GM19324 (cell line): ENCODE measurements around the gene PEX11A.
A peak's percentile ranks its signal among the peaks of the same experiment; 100 is the strongest.
"Not testable (repeated sequence)": the region's sequence is repeated elsewhere in the genome, so short reads cannot be mapped to it uniquely, and the experiment has no call there.

Experiments used
- ATAC-seq: cut with Tn5 transposase; IDR thresholded peaks from one replicate; pipeline ENCODE4 v1.9.1; 2021; ENCODE audit warnings: mild to moderate bottlenecking, moderate library complexity; ENCODE audit not compliant: unreplicated experiment, low FRiP score

The PEX11A gene, protein sequence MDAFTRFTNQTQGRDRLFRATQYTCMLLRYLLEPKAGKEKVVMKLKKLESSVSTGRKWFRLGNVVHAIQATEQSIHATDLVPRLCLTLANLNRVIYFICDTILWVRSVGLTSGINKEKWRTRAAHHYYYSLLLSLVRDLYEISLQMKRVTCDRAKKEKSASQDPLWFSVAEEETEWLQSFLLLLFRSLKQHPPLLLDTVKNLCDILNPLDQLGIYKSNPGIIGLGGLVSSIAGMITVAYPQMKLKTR

DNA sequence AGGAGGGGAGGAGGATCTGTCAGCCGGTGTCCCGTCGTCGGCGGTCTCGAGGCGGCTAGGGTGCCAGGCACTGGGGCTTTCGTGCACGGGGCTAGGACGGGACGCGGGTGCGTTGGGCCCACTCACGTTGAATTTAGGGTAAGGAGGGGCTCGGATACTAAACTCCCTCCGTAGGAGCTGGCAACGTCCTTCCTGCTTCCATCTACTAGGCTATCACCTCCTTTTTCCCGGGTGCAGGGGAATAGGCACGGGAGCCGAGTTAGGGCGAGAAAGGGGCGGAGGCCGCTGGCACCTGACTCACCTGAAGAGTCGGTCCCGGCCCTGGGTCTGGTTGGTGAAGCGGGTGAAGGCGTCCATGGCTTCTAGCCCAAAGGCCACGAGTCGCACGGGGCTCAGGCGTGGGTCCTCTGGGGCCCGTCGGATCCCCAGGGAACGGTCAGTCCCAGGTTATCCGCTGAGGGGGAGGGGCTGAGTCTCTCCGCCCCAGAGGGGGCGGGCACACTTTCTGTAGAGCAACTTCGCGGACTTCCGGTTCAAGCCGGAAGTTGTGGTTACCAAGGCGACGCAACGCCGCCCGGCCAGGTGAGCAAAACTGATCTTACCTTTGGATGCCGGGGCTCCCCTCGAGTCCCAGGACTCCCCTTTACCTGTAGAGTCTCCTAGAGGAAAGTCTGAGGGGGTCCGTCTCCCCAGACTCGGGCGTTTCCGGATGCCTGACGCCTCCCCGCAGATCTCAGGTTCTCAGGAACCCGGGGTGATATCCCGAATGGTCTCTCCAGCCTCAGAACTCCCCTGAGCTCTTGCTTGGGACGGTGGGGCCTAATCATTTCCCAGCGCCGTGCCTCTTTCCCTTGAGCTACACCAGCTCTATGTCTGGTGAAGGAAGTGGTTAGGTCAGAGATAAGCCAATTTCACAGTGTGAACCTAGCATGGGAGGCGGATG lies at the start of gene PEX11A, which contains the start of gene WDR93:
Gene PEX11A (minus strand): TSS at position 479 of the 943 bp plus-strand sequence. CDS start 122 bp downstream, at position 357.
Gene WDR93 (plus strand): TSS at position 536 of the 943 bp plus-strand sequence. CDS start 10,936 bp downstream, outside the sequence.
- peak; percentile 93 for ATAC-seq

DNA sequence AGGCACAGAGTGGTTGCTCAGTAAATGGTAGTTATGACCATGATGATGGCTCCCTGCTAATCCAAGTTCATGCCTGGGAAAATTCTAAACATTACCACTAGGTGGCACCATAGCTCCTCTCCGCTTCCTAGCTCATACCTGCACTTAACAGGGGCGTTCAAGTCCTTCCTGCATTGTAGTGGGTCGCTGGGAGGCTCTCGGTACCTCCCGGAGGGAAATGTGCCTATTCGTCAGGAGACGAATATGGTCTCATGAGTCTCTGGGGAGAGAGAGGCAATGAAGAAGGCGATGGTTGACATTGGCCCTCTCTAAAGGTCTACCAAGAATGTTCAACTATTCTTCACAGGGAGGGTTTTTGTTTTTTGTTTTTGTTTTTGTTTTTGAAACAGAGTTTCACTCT lies 49.6 kb upstream of the PEX11A start:
- no peak for ATAC-seq

DNA sequence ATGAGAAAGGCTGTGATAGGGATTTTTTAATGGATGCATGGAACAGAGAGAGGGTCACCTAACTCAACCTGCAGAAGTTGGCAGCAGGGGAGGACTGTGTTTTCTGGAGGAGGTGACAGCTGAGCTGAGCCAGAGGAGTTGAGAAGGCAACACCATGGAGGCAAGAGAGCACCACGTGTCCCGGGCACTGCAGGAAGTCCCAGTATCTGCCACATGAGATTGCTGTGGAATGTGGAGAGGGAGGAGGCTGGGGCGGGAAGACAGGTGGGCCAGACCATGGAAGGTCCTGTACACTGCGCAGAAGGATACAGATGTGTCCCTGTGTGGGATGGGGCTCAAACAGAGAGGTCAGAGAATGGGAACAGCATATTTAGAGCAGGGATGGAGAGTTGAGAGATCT lies 45.2 kb upstream of the PEX11A start:
- ATAC-seq, result no peak

DNA sequence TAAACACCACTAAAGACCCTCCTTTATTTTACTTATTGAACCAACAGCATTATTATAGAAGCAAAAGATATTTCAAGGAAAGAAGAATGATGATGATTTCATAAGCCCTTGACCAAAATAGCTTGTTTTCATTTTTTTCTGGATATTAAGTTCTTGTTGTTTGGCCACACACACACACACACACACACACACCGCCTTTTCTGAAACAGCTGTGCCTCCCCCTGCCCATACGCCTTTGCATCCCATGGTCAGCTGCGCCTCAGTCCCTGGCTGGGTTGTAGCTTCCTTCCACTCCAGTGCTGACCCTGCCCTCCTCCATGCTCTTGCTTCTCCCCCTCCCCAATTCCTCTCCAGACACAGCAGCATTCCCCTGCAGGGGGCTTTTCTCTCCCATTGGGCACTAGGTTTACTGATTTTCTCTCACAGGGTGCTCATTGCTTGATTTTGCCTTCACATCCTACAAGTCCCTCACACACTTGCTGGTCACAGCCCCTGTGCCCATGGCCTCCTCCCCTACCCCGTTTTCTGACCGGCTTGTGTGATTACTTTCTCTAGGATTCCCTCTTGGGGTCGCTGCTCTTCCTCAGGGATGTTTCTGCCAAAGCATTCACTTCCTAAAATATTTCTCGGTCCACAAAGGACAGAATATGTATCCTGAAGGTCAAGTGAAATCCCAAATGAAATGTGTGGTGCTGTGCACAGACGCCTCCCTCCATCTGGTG lies 42.1 kb upstream of the PEX11A start:
- no peak for ATAC-seq

DNA sequence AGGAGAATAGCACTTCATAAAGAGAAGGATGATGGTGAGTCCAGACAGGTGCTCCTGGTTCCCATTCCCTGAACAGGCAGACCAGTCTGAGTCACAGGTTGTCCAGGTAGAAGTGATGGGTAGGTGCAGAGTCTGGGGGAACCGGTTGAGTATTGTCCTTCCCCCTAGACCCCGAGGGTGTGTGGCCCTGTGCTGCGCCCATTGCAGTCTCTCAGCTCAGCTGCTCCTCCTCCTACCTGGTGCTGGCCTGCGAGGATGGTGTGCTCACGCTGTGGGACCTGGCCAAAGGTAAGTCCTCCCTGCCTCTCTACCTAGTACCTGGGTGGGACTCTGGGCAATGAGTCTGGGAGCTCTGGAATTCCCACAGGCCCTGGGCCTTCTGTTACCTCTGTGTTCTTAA lies 40.7 kb upstream of the PEX11A start:
- ATAC-seq, result no peak

DNA sequence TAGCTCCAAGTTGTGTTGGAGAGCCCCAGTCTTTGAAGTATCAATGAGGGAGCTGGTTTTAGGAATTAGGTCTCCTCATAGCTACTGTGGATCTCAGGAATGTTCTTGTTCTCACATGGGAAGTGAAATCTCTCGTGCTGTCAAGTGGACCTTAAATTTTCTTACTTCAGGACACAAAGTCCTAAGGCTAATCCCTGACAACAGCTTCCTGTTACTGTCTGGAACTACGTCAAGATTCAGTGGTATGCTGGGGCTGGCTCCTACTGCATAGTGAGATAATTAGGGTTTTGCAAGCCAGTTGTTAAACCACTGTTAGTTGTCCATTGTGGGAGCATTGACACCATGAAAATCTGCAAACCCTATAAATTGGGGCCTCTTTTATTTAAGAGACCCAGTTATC lies 37.7 kb upstream of the PEX11A start:
- ATAC-seq, result no peak

DNA sequence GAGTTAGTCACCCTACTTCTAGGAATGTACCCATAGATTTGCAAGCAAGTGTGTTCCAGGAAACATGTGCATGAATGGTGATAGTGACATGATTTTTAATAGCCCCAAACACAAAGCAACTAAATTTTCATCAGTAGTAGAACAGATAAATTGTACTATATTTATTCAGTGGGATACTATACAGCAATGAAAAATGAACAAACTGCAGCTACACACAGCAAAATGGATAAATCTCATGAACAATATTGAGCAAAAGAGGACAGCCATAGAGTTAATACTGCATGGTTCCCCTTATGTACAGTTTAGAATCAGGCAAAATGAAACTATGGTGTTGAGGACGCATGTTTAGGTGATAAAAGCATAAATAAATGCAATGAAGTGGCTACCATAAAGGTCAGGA lies 34.5 kb upstream of the PEX11A start:
- no peak for ATAC-seq

DNA sequence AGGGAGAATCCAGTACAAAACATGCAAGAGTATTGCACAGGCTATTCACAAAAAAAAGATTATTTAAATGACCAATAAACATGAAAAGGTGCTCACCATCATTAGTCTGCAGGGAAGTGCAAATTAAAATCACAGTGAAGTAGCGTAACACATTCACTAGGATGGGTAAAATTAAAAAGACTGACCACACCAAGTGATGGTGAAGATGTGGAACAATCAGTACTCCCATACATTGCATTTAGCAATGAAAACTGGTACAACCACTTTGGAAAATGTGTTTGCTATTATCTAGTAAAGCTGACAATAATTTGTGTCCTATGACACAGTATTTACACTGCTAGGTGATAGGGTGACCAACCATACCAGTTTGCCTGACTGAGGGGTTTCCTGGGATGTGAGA lies 34.1 kb upstream of the PEX11A start:
- no peak for ATAC-seq

DNA sequence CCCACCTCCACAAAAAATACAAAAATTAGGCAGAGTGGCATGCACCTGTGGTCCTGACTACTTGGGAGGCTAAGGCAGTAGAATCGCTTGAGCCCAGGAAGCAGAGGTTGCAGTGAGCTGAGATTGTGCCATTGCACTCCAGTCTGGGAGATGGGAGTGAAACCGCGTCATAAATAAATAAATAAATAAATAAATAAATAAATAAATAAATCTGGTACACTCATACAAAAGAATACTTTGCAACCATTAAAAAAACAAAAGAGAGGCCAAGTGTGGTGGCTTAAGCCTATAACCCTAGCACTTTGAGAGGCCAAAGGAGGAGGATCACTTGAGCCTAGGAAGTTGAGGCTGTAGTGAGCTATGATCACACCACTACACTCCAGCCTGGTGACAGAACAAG lies 32.5 kb upstream of the PEX11A start:
- ATAC-seq, result no peak

DNA sequence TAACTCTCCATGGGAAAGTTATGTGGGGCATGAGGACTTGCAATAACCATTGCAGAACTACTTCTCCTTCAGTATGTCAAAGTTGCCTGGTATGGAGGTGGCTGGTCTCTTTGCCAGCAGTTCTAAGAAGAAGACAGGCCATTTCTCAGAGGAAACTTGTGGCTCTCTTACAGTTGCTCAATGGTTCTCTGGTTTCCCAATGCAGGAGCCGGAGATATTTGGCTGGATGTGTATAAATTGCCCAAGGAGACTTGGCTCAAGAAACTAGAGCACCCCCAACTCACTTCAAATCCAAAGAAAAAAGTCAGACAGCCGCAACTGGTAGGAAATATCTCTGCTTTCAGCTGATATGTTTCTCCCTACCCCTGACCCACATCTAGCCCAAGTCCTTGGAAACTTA lies 24.2 kb upstream of the PEX11A start:
- no peak for ATAC-seq

DNA sequence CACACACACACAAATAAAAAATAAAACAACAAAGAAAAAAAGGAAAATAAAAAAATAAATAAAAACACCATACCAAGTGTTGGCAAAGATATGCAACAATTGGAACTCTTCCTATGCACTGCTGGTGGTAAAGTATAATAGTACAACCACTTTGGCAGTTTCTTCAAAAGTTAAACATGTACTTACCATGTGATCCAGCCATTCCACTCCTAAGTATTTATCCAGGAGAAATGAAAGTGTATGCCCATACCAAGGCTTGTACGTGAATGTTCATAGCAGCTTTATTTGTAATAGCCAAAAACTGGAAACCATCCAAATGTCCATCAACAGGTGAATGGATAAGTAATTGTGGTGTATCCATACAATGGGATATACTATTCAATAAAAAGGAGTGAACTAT lies 17.0 kb upstream of the PEX11A start:
- no peak for ATAC-seq

DNA sequence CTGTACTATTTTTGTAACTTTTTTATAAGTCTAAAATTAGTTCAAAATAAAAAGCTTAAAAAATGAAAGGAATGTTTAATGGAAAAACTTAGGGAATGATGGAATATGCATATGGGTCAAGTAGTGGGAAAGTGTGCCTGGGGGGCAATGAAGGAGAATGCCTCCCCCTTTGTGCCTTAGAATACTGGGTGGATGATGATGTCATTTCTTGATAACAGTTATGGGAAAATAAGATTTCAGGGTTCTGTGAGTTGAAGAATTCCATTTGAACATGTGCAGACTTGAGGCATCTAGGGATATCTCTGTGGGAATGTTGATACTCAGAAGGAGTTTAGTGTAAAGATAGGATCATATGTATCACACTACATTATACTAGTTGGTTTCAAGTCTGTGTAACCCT lies 13.9 kb upstream of the PEX11A start:
- no peak for ATAC-seq

DNA sequence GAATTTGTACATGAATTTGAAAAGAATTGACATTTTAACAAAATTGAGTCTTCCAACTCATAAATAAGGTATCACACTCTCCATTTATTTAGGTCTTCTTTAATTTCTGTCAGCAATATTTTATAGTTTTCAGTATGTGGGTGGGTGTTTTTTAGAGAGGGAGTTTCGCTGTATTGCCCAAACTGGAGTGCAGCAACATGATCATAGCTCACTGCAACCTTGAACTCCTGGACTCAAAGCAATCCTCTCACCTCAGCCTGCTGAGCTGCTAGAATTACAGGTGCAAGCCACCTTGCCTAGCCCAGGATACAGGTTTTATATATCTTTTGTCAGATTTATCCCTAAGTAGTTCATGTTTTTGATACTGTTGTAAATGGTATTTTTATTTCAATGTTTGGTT lies 4.6 kb upstream of the PEX11A start:
- ATAC-seq, result no peak

DNA sequence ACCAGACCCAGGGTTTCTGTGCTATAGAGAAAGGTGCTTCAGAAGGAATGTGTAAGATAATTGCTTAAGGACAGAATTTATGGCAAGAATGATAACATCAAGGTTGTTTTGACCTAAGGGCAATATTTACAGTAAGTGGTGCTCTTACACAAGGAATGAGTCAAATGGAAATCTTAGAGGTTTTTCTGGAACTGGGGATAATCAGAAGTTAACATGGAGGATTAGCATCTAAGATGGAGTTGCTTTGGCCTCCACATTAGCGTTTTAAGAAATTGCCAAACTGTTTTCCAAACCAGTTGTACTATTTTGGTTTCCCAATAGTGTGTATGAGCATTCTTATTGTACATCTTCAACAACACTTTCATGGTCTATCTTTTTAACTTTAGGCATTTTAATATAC lies 3.1 kb upstream of the PEX11A start:
- no peak for ATAC-seq

DNA sequence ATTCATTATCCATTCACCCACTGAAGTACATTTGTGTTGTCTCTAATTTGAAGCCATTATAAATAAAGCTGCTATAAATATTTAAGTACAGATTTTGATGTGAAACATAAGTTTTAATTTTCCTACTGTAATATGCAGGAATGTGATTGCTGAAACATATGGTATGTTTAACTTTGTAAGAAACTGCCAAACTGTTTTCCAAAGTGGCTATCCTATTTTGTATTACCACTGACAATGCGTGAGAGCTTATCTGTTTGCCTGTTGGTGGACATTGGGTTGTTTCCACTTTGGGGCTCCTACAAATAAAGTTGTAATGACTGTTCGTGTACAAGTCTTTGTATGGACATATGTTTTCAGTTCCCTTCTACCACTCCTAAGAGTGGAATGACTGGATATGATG lies 2.5 kb upstream of the PEX11A start:
- ATAC-seq, result no peak

DNA sequence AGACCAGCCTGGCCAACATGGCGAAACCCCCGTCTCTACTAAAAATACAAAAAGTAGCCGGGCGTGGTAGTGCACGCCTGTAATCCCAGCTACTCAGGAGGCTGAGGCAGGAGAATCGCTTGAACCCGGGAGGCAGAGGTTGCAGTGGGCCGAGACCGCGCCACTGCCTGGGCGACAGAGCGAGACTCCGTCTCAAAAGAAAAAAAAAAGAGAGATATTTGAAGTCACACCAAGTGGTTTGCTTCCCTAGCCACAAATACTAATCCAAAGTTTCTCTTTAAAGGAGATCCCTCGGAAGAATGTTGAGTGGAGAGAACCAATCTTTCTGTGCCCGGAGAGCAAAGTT lies 651 bp downstream of the PEX11A start:
- ATAC-seq, result not testable (repeated sequence)

DNA sequence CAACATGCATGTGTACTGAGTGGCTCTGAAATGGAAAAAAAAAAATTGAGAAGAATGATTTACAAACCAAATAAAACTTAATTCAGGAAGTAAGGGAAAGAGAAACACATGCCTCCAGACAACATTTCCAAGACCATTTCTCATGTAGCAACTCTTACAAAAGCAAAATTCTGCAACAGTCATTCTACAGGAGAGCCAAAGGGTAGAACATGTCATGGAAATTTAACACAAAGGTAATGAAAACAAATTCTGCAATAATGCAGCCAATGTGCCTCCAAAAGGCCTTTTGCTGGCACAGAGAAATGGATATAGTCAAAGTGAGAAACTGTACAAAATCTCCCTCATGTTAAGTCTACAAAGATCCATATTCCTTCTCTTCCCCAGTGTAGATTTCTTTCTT lies 4.0 kb downstream of the PEX11A start:
- ATAC-seq, result no peak

DNA sequence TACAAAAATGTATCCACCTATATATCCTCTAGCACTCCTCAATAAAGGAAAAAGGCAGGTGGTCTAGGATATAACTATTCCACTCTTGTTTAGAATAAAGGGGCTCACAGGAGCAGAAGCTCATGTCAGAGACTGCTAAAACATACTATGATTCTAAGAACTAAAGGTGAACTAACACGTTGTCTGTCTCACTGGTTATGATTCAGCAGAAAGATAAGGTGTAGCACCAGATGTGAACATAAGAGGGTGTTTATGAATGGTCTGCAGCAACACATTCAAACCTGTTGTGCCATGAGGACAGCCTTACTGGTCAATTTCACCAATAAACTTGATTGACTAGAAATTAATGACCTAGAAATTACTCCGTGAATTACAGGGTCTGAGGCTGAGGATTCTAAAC lies 4.6 kb downstream of the PEX11A start:
- ATAC-seq, result no peak

DNA sequence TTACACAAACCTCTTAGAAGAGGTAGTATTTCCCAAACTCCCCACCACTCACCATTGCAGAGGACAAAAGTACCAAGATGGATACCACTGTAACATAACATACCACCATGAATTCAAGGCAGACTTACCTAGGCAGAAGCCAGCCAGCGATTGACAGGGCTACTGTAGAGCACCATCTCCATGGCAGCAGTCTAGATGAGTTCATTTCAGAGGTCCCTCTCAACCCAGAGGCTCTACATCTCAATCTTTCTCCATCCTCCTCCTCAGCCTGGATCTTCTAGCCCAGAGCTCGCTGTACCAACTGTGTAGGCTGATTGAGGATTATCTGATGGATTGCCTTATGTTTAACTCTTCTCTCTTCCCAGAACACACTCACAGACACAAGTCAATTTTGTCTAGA lies 9.4 kb downstream of the PEX11A start:
- ATAC-seq, result no peak

DNA sequence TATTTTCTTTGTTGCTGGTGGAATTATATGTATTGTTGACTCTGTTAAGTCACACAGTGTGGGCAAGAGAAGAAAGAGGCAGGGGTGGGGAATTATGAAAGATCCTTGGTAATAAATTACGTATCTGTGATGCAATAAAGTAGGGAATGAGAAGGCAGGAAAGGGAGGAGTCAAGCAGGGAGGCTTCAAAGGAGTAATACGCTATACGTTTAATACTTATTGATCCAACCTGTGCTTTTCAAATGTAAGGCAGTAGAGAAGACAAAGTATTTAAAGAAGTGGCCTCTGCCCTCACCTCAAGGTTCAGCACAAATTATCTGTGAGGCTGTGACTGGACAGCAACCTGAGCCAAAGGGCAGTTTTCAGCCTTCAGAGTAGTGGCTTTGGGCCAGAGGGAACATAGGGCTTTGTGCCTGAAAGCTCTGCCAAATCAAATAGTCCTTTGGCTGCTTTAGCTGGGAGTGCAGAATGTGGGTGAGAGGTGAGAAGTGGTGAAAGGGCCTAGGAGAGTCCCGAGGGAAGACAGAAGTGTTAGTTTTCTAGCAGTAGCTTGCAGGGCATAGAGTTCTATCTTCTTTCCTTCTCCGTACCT lies 10.2 kb downstream of the PEX11A start:
- ATAC-seq, result no peak

DNA sequence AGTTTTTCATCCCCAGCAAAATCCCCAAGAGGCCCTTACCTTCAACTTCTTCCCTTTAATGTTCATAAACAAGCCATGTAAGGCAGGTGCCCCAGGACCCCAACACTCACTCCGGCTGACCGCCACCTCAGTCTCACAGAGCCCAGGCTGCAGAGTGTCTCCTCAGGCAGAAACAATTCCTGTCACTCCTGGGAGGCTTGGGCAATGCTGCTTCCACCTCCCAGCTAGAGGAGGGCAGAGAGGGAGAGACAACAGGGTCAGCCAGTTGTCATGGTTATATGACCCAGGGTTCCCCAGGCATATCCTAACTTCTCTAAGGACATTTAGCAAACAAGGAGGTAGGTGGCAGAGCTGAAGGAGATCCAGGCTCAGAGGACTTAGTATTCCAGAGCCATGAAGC lies 11.3 kb downstream of the PEX11A start, which contains the start of gene PLIN1:
Gene PLIN1 (minus strand): TSS at position 156 of the 400 bp plus-strand sequence. CDS start 1,878 bp downstream, outside the sequence.
- no peak for ATAC-seq
